ENCODE results near the gene CCDC102B.

GRCh38 chr18:69071680-69072079 is 273.8 kb downstream of the CCDC102B start:
- TF ChIP-seq CTCF (IDR thresholded peaks at IDR 0.05): no peak
- no peak for TF ChIP-seq POLR2A (IDR thresholded peaks at IDR 0.05)

Data from testis (tissue), 2 donors.